Esophagus squamous epithelium (tissue), 4 donors: Measurements from ENCODE around the gene COCH.
"Not testable (repeated sequence)": the region's sequence is repeated elsewhere in the genome, so short reads cannot be mapped to it uniquely, and the experiment has no call there.

ENCODE experiments used
- POLR2A ChIP-seq, 4 donors: fragments of 450-650 bp; IDR thresholded peaks; one replicate each; pipeline ENCODE4 v1.6.1; 2017; ENCODE audit warnings: antibody characterized with exemption in 4 of 4, mild to moderate bottlenecking in 4 of 4, moderate library complexity in 3 of 4
- TF ChIP-seq, protein P1 (sequence below), 6 experiments: fragments of 450-650 bp in 4 of 6; fragments of 200-600 bp in 2 of 6; sonication (generic) in 2 of 6; IDR thresholded peaks; one replicate each; pipeline ENCODE4 v1.5.1; 2016 to 2019; ENCODE audit warnings: antibody characterized with exemption in 6 of 6, mild to moderate bottlenecking in 4 of 6, moderate library complexity in 4 of 6

DNA sequence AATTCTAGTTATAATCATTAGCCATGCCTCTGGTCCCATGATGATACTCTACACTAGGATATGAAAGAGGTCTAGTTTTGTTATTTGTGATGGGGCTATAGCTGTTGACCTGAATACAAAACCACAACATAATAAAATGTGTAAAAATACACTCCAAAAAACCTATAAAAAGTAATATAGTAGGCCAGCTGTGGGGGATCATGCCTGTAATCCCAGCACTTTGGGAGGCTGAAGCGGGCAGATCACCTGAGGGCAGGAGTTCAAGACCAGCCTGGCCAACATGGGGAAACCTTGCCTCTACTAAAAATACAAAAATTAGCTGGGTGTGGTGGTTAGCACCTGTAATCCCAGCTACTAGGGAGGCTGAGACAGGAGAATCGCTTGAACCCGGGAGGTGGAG, 22.8 kb downstream of the COCH start:
- TF ChIP-seq POLR2A (IDR thresholded peaks at IDR 0.05), result not testable (repeated sequence)
- TF ChIP-seq, protein P1, sequence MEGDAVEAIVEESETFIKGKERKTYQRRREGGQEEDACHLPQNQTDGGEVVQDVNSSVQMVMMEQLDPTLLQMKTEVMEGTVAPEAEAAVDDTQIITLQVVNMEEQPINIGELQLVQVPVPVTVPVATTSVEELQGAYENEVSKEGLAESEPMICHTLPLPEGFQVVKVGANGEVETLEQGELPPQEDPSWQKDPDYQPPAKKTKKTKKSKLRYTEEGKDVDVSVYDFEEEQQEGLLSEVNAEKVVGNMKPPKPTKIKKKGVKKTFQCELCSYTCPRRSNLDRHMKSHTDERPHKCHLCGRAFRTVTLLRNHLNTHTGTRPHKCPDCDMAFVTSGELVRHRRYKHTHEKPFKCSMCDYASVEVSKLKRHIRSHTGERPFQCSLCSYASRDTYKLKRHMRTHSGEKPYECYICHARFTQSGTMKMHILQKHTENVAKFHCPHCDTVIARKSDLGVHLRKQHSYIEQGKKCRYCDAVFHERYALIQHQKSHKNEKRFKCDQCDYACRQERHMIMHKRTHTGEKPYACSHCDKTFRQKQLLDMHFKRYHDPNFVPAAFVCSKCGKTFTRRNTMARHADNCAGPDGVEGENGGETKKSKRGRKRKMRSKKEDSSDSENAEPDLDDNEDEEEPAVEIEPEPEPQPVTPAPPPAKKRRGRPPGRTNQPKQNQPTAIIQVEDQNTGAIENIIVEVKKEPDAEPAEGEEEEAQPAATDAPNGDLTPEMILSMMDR (IDR thresholded peaks at IDR 0.05), result not testable (repeated sequence)
